ENCODE data around the gene ATP2B2.
A peak's percentile ranks its signal among the peaks of the same experiment; 100 is the strongest.

ATP2B2 gene

GRCh38 chr3:10294030-10294586 lies 211.3 kb downstream of the ATP2B2 start:
- no peak for DNase-seq (ENCODE audit: low spot score)

GRCh38 chr3:10292505-10293419 lies 212.6 kb downstream of the ATP2B2 start, which contains the start of gene GHRL:
Gene GHRL (minus strand): TSS chr3:10292947. CDS start chr3:10290180, 2,767 bp downstream.
- DNase-seq (ENCODE audit: low spot score), result no peak

GRCh38 chr3:10291641-10292040 lies 213.7 kb downstream of the ATP2B2 start:
- DNase-seq (ENCODE audit: low spot score), result no peak

GRCh38 chr3:10290481-10291176 lies 214.8 kb downstream of the ATP2B2 start:
- DNase-seq (ENCODE audit: low spot score), result no peak

GRCh38 chr3:10289787-10290355 lies 215.5 kb downstream of the ATP2B2 start:
- no peak for DNase-seq (ENCODE audit: low spot score)

GRCh38 chr3:10289077-10289476 lies 216.3 kb downstream of the ATP2B2 start:
- no peak for DNase-seq (ENCODE audit: low spot score)

- no peak for DNase-seq (ENCODE audit: low spot score)
These were observed 216.8 kb downstream of the ATP2B2 start for GRCh38 chr3:10288575-10288960.

GRCh38 chr3:10287936-10288574 lies 217.3 kb downstream of the ATP2B2 start:
- no peak for DNase-seq (ENCODE audit: low spot score)

GRCh38 chr3:10286596-10287295 lies 218.6 kb downstream of the ATP2B2 start:
- DNase-seq (ENCODE audit: low spot score), result peak; percentile 70

- no peak for DNase-seq (ENCODE audit: low spot score)
These were observed 219.3 kb downstream of the ATP2B2 start for GRCh38 chr3:10286133-10286524.

- no peak for DNase-seq (ENCODE audit: low spot score)
These were observed 219.9 kb downstream of the ATP2B2 start for GRCh38 chr3:10285272-10286132.

GRCh38 chr3:10284496-10284895 lies 220.9 kb downstream of the ATP2B2 start:
- DNase-seq (ENCODE audit: low spot score), result no peak

GRCh38 chr3:10283638-10284037 lies 221.7 kb downstream of the ATP2B2 start:
- no peak for DNase-seq (ENCODE audit: low spot score)

- no peak for DNase-seq (ENCODE audit: low spot score)
These were observed 223.4 kb downstream of the ATP2B2 start for GRCh38 chr3:10281951-10282350.

- DNase-seq (ENCODE audit: low spot score), result no peak
These were observed 224.8 kb downstream of the ATP2B2 start for GRCh38 chr3:10280571-10280970.

- DNase-seq (ENCODE audit: low spot score), result no peak
These were observed 225.2 kb downstream of the ATP2B2 start for GRCh38 chr3:10280177-10280529.

GRCh38 chr3:10279384-10280176 lies 225.8 kb downstream of the ATP2B2 start:
- no peak for DNase-seq (ENCODE audit: low spot score)

- DNase-seq (ENCODE audit: low spot score), result no peak
These were observed 226.9 kb downstream of the ATP2B2 start for GRCh38 chr3:10278501-10278900.

- DNase-seq (ENCODE audit: low spot score), result no peak
These were observed 228.2 kb downstream of the ATP2B2 start for GRCh38 chr3:10277115-10277625.

Data from AG08395 (cell line).